NOMO-1 treated with dmso at 0.1 percent for 144 hours (cell line): ENCODE measurements around the gene MYF6.
"Not testable (repeated sequence)": the region's sequence is repeated elsewhere in the genome, so short reads cannot be mapped to it uniquely, and the experiment has no call there.

Experiments used
- DNase-seq: peaks from one replicate; lab custom pipeline; 2025; ENCODE audit not compliant: unreplicated experiment; lab: John Stamatoyannopoulos, UW

Gene MYF6

DNA sequence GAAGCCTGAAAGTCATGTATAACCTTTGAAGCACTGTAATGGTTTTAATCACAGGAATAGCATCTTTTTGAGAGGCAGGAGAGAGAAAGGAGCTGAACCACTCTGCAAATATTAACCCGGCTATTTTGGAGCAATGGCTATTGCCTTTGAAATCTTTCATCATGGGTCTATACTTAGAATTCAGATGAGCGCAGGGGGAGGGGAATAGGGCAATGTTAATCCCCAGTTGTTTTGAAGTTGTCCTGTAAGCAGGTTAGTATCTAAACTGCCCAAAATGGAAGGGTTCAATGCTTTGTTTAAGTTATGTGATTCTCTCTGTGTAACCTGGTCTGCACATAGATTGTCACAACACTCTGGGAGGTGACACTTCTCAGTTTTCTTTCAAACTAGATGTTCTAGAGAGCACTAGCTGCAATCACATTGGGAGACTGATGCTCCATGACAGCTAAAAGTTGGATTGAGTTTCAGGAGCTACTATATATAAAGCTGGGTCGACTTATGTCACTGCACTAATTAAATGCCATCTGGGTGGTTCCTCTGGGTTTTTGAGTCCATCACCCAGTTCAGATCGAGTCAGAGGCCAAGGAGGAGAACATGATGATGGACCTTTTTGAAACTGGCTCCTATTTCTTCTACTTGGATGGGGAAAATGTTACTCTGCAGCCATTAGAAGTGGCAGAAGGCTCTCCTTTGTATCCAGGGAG is at the start of gene MYF6:
Gene MYF6 (plus strand): TSS at position 509 of the 704 bp plus-strand sequence. CDS start 86 bp downstream, at position 595.
- no peak for DNase-seq

DNA sequence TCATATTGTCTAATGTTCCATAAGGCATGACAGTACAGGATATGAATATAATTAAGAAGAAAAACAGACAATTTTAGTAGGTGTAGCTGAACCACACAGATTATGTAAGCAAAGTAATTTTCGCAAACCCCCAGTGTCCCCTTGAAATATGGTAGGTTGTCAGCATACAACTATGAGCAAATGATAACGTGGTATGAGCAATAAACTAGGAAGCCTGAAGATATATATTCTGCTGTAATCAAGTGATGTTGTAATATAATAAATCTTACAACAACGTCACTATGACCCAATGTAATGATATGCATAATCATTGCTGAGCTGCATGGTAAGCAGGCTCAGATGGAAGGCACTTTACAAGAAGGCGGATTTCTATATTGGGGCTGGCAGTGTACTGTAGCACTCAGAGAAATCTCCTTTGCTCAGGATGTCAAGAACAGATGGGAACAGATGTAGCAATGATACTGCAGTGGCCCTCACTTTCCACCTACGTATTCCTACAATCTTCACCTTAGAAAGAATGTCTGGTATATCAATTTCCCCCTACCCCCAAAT is 47.8 kb upstream of the MYF6 start:
- no peak for DNase-seq

DNA sequence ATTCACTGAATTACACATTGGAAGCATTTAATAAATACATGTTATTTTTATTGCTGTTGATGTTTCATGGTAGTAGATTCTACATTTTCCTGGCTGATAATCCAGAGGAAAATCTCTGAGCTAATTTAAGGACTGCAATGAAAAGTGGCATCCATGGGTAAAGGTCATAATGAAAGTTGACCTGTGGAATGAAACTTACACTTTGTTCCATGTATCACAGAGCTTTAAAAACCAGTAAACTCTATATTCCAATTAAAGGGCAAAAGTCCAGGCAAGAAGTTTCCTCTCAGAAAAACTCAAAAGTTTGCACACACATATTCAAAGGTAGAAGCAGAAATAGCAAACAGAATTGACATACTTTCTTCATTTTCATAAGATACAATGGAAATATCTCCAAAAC is 44.8 kb upstream of the MYF6 start:
- no peak for DNase-seq

GRCh38 chr12:80670214-80670613 is 37.2 kb upstream of the MYF6 start:
- DNase-seq: no peak

GRCh38 chr12:80676042-80676636 is 31.3 kb upstream of the MYF6 start:
- DNase-seq: not testable (repeated sequence)

DNA sequence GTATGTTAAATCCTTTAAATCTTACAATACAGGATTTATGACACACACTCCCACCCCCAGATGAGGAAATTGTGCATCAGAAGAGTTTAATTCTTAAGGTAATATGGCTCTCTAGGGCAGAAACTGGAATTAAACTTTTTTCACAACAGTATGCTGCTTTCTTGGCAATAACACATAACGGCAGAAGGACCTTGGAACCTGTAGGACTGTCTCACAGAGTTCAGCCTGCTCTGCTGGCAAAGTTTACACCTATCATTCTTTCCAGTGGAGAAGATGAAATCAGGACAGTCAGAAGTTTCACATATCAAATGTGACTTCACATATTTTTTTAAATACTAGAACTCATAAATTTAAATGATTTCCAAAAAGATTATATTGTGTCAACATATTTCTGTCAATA is 30.6 kb upstream of the MYF6 start:
- DNase-seq: no peak

DNA sequence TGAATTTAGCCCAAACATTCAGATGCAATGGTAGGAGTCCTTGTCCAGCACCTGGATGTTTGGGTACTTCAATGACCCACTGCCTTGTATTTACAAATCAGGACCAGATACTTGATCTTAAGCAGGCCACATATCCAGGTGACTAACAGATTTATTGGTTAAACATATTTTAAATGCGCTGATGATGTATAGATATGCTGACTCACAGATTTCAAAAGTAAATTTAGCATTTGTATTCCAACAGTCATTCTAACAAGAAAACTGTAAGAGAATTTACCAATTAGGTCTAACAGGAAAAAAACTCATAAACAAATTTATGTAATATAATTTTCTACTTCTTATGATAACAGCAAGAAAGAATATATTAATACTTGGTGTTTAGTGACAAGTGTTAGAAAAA is 29.4 kb upstream of the MYF6 start:
- no peak for DNase-seq

DNA sequence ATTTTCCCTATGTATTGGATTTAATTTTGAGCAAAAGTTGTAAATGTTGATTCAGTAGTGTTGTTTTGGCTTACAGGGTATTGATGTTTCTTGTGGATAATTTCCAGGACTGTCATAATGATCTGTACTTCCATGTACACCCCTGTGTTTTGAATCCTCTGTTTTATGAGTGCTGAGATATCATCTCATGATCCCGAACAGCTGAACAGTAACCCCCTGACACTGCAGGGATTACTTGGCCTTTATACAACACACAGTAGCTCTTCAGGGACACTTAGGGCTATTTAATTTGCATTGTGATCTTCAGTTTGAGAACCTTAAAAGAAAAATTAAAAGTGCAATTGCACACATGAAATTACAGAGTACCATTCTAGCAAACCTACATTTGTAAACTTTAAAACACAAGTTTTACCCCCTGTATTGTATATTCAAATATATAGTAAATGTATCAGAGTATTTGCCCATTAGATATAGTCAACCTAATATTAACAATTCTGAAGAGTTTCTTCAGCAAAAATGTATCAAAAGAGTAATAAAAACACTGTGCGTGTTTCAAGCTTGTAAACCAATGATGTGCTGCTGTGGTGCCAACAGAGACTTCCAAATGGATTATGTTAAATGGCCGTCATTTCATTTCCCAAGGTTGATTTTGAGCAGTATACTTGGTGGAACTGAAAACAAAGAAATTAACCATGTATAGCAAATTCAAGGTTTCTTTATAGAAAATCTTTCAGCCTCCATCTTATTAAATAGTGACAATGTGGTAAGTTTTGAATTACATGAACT is 27.9 kb upstream of the MYF6 start:
- DNase-seq: no peak

DNA sequence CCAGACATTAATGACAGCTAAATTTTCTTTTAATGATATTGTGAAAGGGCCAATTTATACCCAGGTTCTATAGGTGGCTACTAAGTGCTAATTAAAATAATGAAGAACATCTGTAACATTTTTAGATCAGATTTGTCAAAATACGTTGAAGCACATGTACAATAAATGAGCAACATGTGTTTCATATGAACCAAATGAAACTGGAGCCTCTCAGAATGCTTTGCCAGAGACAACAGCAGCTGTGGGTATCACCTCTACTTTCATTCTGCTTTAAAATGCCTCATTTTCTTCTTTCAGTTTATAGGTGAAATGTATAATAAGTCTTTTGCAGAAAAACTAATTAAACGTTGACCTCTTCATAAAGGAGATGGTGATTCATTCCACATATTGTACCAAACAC is 26.1 kb upstream of the MYF6 start:
- DNase-seq: no peak

- no peak for DNase-seq
These were observed 25.6 kb upstream of the MYF6 start for GRCh38 chr12:80681786-80682185.

DNA sequence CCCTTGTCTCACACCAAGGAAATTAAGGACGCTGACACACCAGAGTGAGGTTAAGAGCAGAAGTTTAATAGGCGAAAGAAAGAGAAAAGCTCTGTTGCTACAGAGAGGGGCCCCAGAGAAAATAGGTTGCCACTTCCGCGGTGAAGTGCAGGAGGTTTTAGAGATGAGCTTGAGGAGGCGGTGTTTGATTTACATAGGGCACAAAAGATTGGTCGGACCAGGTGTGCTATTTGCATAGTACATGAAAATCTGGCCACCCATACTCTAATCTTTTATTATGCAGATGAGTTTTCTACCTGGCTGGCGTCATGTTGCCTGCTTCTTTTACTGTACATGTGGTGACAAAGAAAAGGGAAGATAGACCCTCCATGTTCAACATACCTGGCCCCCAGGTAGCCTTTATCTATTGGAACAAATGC is 23.3 kb upstream of the MYF6 start:
- no peak for DNase-seq

DNA sequence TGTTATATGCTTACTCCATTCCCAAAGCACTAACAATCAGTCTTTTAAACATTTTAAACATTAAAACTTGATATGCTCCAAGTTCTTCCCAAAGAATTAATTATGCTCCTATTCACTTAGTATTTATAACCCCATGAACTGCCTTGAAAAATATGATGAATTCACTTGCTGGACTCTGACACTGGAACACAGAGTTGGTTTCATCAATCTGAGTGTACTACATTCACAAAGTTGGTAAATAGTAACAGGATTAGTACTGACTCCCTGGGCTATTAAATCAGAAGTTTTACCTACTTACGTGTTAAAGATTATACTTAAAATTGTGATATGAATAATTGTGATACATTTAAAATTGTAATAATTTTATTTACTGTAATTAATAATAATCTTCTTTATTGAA is 17.3 kb upstream of the MYF6 start:
- DNase-seq: no peak

DNA sequence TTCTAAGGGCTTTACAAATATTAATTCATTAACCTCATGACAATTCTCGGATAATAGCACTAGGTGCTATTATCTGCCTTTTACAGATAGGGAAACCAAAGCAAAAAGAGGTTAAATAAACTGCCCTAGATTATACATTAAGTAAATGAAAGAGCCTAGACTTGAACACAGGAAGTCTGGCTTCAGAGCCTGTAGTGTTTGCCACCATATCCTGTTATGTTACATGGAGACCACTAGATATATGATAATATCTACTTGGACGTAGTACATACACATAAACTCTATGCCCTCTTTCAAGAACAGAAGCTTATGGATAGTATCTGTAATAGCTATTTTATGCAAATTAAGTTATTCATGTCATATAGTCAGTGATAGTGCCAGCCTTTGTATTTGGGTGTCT is 16.9 kb upstream of the MYF6 start:
- DNase-seq: no peak

GRCh38 chr12:80692114-80692513 is 15.3 kb upstream of the MYF6 start:
- no peak for DNase-seq

DNA sequence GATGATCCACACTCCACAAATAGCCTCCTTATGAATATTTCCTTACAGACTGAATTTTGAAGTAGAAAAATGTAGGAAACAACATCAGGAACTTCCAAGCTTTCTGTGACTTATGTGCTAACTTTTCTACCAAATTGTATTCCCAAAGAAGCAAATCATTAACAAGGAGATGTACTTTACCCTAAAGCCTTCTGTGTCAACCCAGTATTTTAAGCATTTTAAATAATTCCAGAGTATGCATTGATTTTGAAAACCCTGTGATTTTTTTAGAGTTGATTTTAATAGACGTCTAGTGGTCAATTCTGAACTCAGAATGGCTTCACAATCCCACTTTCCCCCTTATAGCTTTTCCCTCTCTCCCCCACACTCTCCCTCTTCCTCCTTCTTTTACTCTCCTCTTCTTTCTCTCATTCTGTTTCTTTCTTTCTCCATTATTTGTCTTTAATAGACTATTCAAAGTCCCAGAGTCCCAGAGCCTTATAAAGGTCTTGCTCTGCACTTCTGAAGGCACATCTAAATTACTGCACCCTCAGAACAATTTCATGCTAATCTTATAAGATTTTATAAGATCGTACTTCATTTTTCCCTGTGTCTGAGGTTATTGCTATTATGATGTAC is 10.1 kb upstream of the MYF6 start:
- no peak for DNase-seq

DNA sequence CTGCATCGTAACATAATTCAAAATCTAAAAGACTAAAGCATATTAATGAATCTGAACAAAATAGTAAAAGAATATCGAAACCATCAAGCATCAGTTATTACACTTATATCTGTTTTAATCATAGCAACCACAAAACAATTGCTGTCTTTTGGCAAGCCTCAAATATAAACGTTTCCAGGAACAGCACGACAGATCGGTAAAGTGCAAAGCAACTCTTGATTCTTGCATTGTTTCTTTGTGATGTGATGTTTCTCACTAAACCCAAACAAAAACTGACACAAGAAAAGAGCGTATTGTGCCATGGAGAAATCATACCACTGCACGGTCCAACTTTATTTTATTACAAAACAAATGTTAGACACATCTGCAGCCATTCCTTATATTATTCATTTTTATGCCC is 9.2 kb upstream of the MYF6 start:
- no peak for DNase-seq

GRCh38 chr12:80698847-80699542 is 8.4 kb upstream of the MYF6 start:
- no peak for DNase-seq

- no peak for DNase-seq
These were observed 7.1 kb upstream of the MYF6 start for GRCh38 chr12:80700327-80700726.

DNA sequence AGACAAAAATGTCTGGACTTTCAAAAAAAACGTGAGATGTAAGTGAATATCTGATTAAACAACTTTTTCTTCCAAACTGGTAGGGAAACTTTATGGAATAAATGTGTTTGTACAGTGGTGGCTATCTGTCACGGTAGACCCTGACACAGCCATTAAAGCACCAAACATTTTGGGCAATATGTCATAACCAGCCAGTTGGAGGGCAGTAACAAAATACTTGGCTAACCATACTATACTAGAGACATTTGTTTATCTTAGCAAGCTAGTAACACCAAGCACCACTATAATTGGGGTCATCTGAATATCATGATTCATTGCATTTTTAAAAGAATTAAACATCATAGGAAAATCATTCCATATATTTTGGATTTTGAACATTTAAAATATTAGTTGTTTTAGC is 6.0 kb upstream of the MYF6 start:
- no peak for DNase-seq

GRCh38 chr12:80702889-80703805 is 4.3 kb upstream of the MYF6 start:
- no peak for DNase-seq
